HFFc6 (cell line): Measurements from ENCODE around the gene ANTXR2. TPM values are rescaled to one million over a fixed set of nuclear protein-coding genes. Genes with fewer than 3 reads are reported as not detected.

Experiments used
- DNase-seq: peaks from one replicate; pipeline ENCODE4 v3.0.0-alpha.2; 2018
- H3K27ac Mint-ChIP-seq: 2 replicates; pipeline ENCODE4 v1.8.0; 2020; ENCODE audit warnings: mild to moderate bottlenecking, mixed read lengths
- H3K27me3 Mint-ChIP-seq: 2 replicates; pipeline ENCODE4 v1.8.0; 2021; ENCODE audit warnings: mild to moderate bottlenecking, moderate library complexity, mixed read lengths; ENCODE audit not compliant: insufficient read depth
- H3K36me3 Mint-ChIP-seq: 2 replicates; pipeline ENCODE4 v1.8.0; 2021; ENCODE audit warnings: low read depth, mixed read lengths
- H3K4me1 Mint-ChIP-seq: 2 replicates; pipeline ENCODE4 v1.8.0; 2020; ENCODE audit warnings: low read depth, mixed read lengths
- H3K4me3 Mint-ChIP-seq: 2 replicates; pipeline ENCODE4 v1.8.0; 2020; ENCODE audit warnings: mild to moderate bottlenecking, moderate library complexity, mixed read lengths
- H3K9me3 Mint-ChIP-seq: 2 replicates; pipeline ENCODE4 v1.8.0; 2020; ENCODE audit warnings: mild to moderate bottlenecking, mixed read lengths
- total RNA-seq, 6 experiments: library from RNA; stranded (reverse); fragmentation: NEBNext Ultra II Directional; extraction: Animal tissue kit (Norgen Biotek cat#: 25700); gene quantifications; 2 replicates in 1 of 6; 3 replicates in 5 of 6; pipeline ENCODE4 v1.2.3, GENCODE V29; 2021
- TF ChIP-seq, protein P1 (sequence below): fragments of 200-600 bp; sonication (generic); IDR thresholded peaks from 2 replicates; pipeline ENCODE4 v1.5.0; 2021; ENCODE audit warnings: antibody characterized with exemption, mild to moderate bottlenecking

Gene ANTXR2
- total RNA-seq, 6 experiments from 2014 or later = 137 to 198 (median 144) TPM

DNA sequence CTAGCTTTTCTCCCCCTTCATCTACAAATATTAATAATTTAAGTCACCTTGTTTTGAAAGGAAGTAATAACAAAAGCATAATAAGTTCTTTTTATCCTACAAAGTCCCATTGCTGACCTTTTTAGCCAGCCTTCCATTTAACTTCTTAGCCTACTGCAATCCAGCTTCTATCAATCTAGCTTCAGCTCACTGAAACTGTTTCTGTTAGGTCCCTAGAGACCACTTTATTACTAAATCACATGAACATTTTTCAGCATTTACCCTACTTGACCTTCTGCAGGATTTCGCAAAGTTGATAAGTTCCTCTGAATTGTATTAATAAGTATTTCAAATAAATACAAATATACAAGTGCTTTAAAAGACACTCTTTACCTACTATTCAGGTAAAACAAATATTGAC, 186.5 kb downstream of the ANTXR2 start:
- Mint-ChIP-seq H3K9me3 (no peaks in the 10 kb centered on the region), H3K4me1 (no peaks in the 10 kb centered on the region), H3K27me3 (peaks cover 5% of the 10 kb centered on the region), H3K36me3 (no peaks in the 10 kb centered on the region), H3K27ac (no peak overlapping the region), H3K4me3 (no peak overlapping the region)
- DNase-seq = no peak
- TF ChIP-seq, protein P1, sequence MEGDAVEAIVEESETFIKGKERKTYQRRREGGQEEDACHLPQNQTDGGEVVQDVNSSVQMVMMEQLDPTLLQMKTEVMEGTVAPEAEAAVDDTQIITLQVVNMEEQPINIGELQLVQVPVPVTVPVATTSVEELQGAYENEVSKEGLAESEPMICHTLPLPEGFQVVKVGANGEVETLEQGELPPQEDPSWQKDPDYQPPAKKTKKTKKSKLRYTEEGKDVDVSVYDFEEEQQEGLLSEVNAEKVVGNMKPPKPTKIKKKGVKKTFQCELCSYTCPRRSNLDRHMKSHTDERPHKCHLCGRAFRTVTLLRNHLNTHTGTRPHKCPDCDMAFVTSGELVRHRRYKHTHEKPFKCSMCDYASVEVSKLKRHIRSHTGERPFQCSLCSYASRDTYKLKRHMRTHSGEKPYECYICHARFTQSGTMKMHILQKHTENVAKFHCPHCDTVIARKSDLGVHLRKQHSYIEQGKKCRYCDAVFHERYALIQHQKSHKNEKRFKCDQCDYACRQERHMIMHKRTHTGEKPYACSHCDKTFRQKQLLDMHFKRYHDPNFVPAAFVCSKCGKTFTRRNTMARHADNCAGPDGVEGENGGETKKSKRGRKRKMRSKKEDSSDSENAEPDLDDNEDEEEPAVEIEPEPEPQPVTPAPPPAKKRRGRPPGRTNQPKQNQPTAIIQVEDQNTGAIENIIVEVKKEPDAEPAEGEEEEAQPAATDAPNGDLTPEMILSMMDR = no peak

DNA sequence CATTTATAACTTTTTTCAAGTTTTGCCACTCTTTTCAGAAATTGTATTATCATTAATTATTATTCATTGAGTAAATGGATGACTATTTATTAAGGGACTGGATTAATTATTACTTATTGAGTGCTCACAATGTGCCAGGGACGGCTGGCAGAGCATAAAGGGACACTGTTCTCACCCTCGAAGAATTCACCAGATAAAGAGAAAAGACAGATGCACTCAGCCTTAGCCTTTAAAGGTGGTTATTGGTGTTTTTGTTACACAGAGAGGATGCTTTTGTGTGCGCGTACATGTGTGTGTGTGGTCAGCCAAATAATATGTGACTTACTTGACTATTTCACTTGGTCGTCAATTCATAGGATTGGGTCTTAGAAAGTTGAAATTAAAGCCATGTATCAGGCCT, 187.0 kb downstream of the ANTXR2 start:
- H3K27me3 Mint-ChIP-seq = peaks cover 5% of the 10 kb centered on the region
- no peaks in the 10 kb centered on the region for H3K36me3 Mint-ChIP-seq
- H3K4me1 Mint-ChIP-seq = no peaks in the 10 kb centered on the region
- H3K4me3 Mint-ChIP-seq = no peak overlapping the region
- H3K9me3 Mint-ChIP-seq = no peaks in the 10 kb centered on the region
- H3K27ac Mint-ChIP-seq = no peak overlapping the region
- TF ChIP-seq, protein P1 = no peak
- no peak for DNase-seq

DNA sequence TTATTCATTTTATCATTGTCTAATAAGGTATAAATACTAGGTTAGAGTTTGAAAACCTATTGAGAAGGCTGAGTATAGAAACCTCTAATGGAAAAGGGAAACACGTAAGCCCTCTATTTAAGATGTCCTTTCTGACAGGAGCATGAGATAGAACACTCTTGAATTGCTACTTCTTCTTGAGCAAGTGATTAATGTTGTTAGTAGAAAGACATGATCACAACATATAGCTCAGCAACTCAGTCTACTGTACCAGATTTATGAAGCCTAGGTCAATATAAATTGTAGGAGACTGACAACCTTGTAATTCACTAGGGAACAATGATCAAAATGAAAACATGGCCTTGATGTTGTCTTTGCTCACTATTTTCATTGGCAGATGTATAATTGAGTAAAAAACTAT, 189.7 kb downstream of the ANTXR2 start:
- H3K9me3 Mint-ChIP-seq = no peaks in the 10 kb centered on the region
- TF ChIP-seq, protein P1 = no peak
- no peak overlapping the region for H3K4me3 Mint-ChIP-seq
- no peaks in the 10 kb centered on the region for H3K36me3 Mint-ChIP-seq
- DNase-seq = no peak
- no peaks in the 10 kb centered on the region for H3K4me1 Mint-ChIP-seq
- no peak overlapping the region for H3K27ac Mint-ChIP-seq
- H3K27me3 Mint-ChIP-seq = peaks cover 5% of the 10 kb centered on the region

DNA sequence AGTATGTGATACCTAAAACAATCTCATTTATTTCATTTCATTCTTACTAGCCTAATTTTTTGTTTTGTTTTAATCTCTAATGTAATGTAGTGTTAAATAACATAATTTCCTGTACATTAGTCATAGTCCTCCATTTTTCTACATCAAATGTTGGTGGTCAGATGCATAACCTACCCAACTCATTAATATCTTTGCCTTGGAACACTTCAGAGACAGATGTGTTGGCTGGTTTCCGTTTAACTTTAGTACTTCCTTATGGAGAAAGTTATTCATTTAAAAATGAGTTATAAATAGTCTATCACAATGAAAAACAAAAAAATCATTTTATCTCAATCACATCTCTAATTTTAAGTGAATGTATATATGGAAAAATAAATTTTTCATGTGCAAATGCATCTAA, 190.2 kb downstream of the ANTXR2 start:
- peaks cover 5% of the 10 kb centered on the region for H3K27me3 Mint-ChIP-seq
- TF ChIP-seq, protein P1 = no peak
- DNase-seq = no peak
- H3K4me3 Mint-ChIP-seq = no peak overlapping the region
- no peaks in the 10 kb centered on the region for H3K4me1 Mint-ChIP-seq
- no peak overlapping the region for H3K27ac Mint-ChIP-seq
- H3K9me3 Mint-ChIP-seq = no peaks in the 10 kb centered on the region
- H3K36me3 Mint-ChIP-seq = no peaks in the 10 kb centered on the region

DNA sequence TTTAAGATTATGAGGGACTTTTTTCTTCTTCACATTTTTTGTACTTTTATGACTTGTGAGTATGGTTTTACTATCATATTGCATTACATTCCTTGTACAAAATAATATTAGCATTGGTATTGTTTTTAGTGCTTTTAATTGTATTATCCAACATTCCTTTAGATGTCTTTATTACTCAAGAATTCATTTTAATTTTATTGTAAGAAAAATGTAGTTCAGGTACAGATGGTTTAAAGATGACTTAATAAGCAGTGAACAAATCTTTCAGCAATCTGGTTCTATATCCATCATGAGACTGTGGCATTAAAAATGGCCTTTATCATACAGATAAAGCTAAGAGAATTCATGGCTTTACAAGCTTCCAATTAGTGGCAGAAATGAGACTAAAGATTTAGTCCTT, 191.6 kb downstream of the ANTXR2 start:
- no peak overlapping the region for H3K27ac Mint-ChIP-seq
- peaks cover 5% of the 10 kb centered on the region for H3K27me3 Mint-ChIP-seq
- no peaks in the 10 kb centered on the region for H3K9me3 Mint-ChIP-seq
- no peaks in the 10 kb centered on the region for H3K36me3 Mint-ChIP-seq
- TF ChIP-seq, protein P1 = no peak
- no peak overlapping the region for H3K4me3 Mint-ChIP-seq
- no peak for DNase-seq
- H3K4me1 Mint-ChIP-seq = no peaks in the 10 kb centered on the region

DNA sequence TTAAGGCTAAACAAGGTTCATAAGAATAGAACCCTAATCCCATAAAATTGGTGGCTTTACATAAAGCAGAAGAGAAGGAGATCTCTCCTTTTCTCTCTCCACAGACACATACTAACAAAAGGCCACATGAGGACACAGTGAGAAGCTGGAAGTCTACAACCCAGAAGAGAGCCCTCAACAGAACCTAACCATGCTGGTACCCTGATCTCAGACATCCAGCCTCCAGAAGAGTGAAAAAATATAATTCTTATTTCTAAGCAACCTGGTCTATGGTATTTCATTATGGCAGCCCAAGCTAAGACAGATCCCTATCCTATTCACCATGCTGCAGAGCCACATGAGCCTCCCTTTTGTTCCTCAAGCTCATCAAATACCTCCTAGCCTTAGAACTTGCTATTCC, 195.5 kb downstream of the ANTXR2 start:
- Mint-ChIP-seq H3K9me3 (no peaks in the 10 kb centered on the region), H3K4me1 (no peaks in the 10 kb centered on the region), H3K27ac (no peak overlapping the region), H3K4me3 (no peak overlapping the region), H3K36me3 (no peaks in the 10 kb centered on the region), H3K27me3 (peaks cover 4% of the 10 kb centered on the region; the same call in 1 of the 2 replicates)
- DNase-seq = no peak
- TF ChIP-seq, protein P1 = no peak
